ENCODE measurements around the gene WSB1. TPM values are rescaled to one million over a fixed set of nuclear protein-coding genes. Genes with fewer than 3 reads are reported as not detected.

WSB1 gene
- total and polyA plus RNA-seq, 5 donors from 2014 or later, result 176 to 280 (median 190) TPM

GRCh38 chr17:27293359-27293897 is 486 bp upstream of the WSB1 start:
- H3K27me3 Mint-ChIP-seq, result peaks cover 6% of the 10 kb centered on the region
- peak overlapping the region; percentile 94 to 98 (median 96) for H3K4me3 Mint-ChIP-seq
- peak overlapping the region; percentile 98 for H3K27ac ChIP-seq (ENCODE audit: insufficient read depth, low read length, poor library complexity, severe bottlenecking)
- no peaks in the 10 kb centered on the region for H3K27me3 ChIP-seq (ENCODE audit: control insufficient read depth, insufficient read depth, low read length)
- peaks cover 37% of the 10 kb centered on the region for H3K4me1 ChIP-seq (ENCODE audit: control insufficient read depth, insufficient read depth, low read length, poor library complexity, severe bottlenecking)
- no peaks in the 10 kb centered on the region for H3K36me3 ChIP-seq (ENCODE audit: control insufficient read depth, insufficient read depth, low read length)
- H3K9me3 ChIP-seq (ENCODE audit: control insufficient read depth in 2 of 2, low read length in 2 of 2), result no peaks in the 10 kb centered on the region
- H3K9me3 Mint-ChIP-seq, result no peaks in the 10 kb centered on the region
- ATAC-seq (ENCODE audit: low read depth in 2 of 2), result no peak
- H3K36me3 Mint-ChIP-seq, result no peaks in the 10 kb centered on the region
- H3K27ac Mint-ChIP-seq, result peak overlapping the region; percentile 94 to 100 (median 100)
- H3K4me3 ChIP-seq (ENCODE audit: low read depth, low read length), result peak overlapping the region; percentile 77
- DNase-seq, result peak in 1 of 3 donors; percentile 26
- H3K4me1 Mint-ChIP-seq, result peaks cover 11 to 38% (median 24%) of the 10 kb centered on the region in 4 donors

GRCh38 chr17:27294689-27295630 is 1.0 kb downstream of the WSB1 start:
- DNase-seq, result peak; percentile 38 to 89 (median 72)
- Histone ChIP-seq H3K27me3 (ENCODE audit: control insufficient read depth, insufficient read depth, low read length) (no peaks in the 10 kb centered on the region), H3K4me1 (ENCODE audit: control insufficient read depth, insufficient read depth, low read length, poor library complexity, severe bottlenecking) (peaks cover 52% of the 10 kb centered on the region), H3K4me3 (ENCODE audit: low read depth, low read length) (peak overlapping the region; percentile 100), H3K27ac (ENCODE audit: insufficient read depth, low read length, poor library complexity, severe bottlenecking) (peak overlapping the region; percentile 98), H3K9me3 (ENCODE audit: control insufficient read depth in 2 of 2, low read length in 2 of 2) (no peaks in the 10 kb centered on the region), H3K36me3 (ENCODE audit: control insufficient read depth, insufficient read depth, low read length) (no peaks in the 10 kb centered on the region)
- peaks cover 21 to 52% (median 32%) of the 10 kb centered on the region in 4 donors for H3K4me1 Mint-ChIP-seq
- no peaks in the 10 kb centered on the region for H3K36me3 Mint-ChIP-seq
- ATAC-seq (ENCODE audit: low read depth in 2 of 2), result peak; percentile 23 to 38
- peaks cover 6% of the 10 kb centered on the region for H3K27me3 Mint-ChIP-seq
- H3K9me3 Mint-ChIP-seq, result no peaks in the 10 kb centered on the region
- peak overlapping the region; percentile 94 to 100 (median 100) for H3K27ac Mint-ChIP-seq
- H3K4me3 Mint-ChIP-seq, result peak overlapping the region; percentile 94 to 98 (median 96)

- Histone ChIP-seq H3K27me3 (ENCODE audit: control insufficient read depth, insufficient read depth, low read length) (no peaks in the 10 kb centered on the region), H3K36me3 (ENCODE audit: control insufficient read depth, insufficient read depth, low read length) (no peaks in the 10 kb centered on the region), H3K9me3 (ENCODE audit: control insufficient read depth in 2 of 2, low read length in 2 of 2) (no peaks in the 10 kb centered on the region), H3K4me1 (ENCODE audit: control insufficient read depth, insufficient read depth, low read length, poor library complexity, severe bottlenecking) (peaks cover 62% of the 10 kb centered on the region), H3K4me3 (ENCODE audit: low read depth, low read length) (peak overlapping the region; percentile 100), H3K27ac (ENCODE audit: insufficient read depth, low read length, poor library complexity, severe bottlenecking) (peak overlapping the region; percentile 98)
- H3K4me1 Mint-ChIP-seq, result peaks cover 22 to 59% (median 36%) of the 10 kb centered on the region in 4 donors
- H3K9me3 Mint-ChIP-seq, result no peaks in the 10 kb centered on the region
- no peak for ATAC-seq (ENCODE audit: low read depth in 2 of 2)
- peak overlapping the region; percentile 94 to 98 (median 96) for H3K4me3 Mint-ChIP-seq
- DNase-seq, result peak in 2 of 3 donors; percentile 13 to 21
- peaks cover 6% of the 10 kb centered on the region for H3K27me3 Mint-ChIP-seq
- H3K27ac Mint-ChIP-seq, result peak overlapping the region; percentile 94 to 100 (median 100)
- H3K36me3 Mint-ChIP-seq, result no peaks in the 10 kb centered on the region
Observed at GRCh38 chr17:27295945-27296344, 2.0 kb downstream of the WSB1 start.

- Histone ChIP-seq H3K4me3 (ENCODE audit: low read depth, low read length) (peak overlapping the region; percentile 100), H3K27me3 (ENCODE audit: control insufficient read depth, insufficient read depth, low read length) (no peaks in the 10 kb centered on the region), H3K27ac (ENCODE audit: insufficient read depth, low read length, poor library complexity, severe bottlenecking) (peak overlapping the region; percentile 98), H3K9me3 (ENCODE audit: control insufficient read depth in 2 of 2, low read length in 2 of 2) (no peaks in the 10 kb centered on the region), H3K4me1 (ENCODE audit: control insufficient read depth, insufficient read depth, low read length, poor library complexity, severe bottlenecking) (peaks cover 67% of the 10 kb centered on the region), H3K36me3 (ENCODE audit: control insufficient read depth, insufficient read depth, low read length) (no peaks in the 10 kb centered on the region)
- H3K4me3 Mint-ChIP-seq, result peak overlapping the region; percentile 94 to 98 (median 96)
- H3K27ac Mint-ChIP-seq, result peak overlapping the region; percentile 77 to 100 (median 94)
- H3K36me3 Mint-ChIP-seq, result peaks cover 5% of the 10 kb centered on the region
- H3K9me3 Mint-ChIP-seq, result no peaks in the 10 kb centered on the region
- DNase-seq (peak in 1 of 3 donors; percentile 14), ATAC-seq (ENCODE audit: low read depth in 2 of 2) (no peak)
- H3K27me3 Mint-ChIP-seq, result peaks cover 6% of the 10 kb centered on the region
- peaks cover 27 to 65% (median 41%) of the 10 kb centered on the region in 4 donors for H3K4me1 Mint-ChIP-seq
Observed at GRCh38 chr17:27296428-27296979, 2.6 kb downstream of the WSB1 start.

- Mint-ChIP-seq H3K36me3 (peaks cover 18% of the 10 kb centered on the region), H3K27me3 (peaks cover 6% of the 10 kb centered on the region), H3K9me3 (no peaks in the 10 kb centered on the region), H3K4me1 (peaks cover 45 to 83% (median 62%) of the 10 kb centered on the region in 4 donors), H3K4me3 (peak overlapping the region; percentile 71 to 78 (median 74)), H3K27ac (peak overlapping the region; percentile 38 to 75 (median 59))
- Histone ChIP-seq H3K36me3 (ENCODE audit: control insufficient read depth, insufficient read depth, low read length) (peaks cover 3% of the 10 kb centered on the region), H3K4me3 (ENCODE audit: low read depth, low read length) (peak overlapping the region; percentile 71), H3K9me3 (ENCODE audit: control insufficient read depth in 2 of 2, low read length in 2 of 2) (no peaks in the 10 kb centered on the region), H3K27me3 (ENCODE audit: control insufficient read depth, insufficient read depth, low read length) (no peaks in the 10 kb centered on the region), H3K4me1 (ENCODE audit: control insufficient read depth, insufficient read depth, low read length, poor library complexity, severe bottlenecking) (peaks cover 65% of the 10 kb centered on the region), H3K27ac (ENCODE audit: insufficient read depth, low read length, poor library complexity, severe bottlenecking) (peak overlapping the region; percentile 53)
- DNase-seq (peak in 1 of 3 donors; percentile 23), ATAC-seq (ENCODE audit: low read depth in 2 of 2) (no peak)
Observed at GRCh38 chr17:27299384-27300049, 5.6 kb downstream of the WSB1 start.

GRCh38 chr17:27303734-27304133 is 9.8 kb downstream of the WSB1 start:
- Mint-ChIP-seq H3K27ac (no peak overlapping the region), H3K4me3 (peak overlapping the region in 2 of 4 donors; percentile 2 to 36), H3K9me3 (no peaks in the 10 kb centered on the region), H3K27me3 (no peaks in the 10 kb centered on the region), H3K4me1 (peaks cover 43 to 60% (median 52%) of the 10 kb centered on the region in 4 donors), H3K36me3 (peaks cover 36% of the 10 kb centered on the region)
- Histone ChIP-seq H3K9me3 (ENCODE audit: control insufficient read depth in 2 of 2, low read length in 2 of 2) (no peaks in the 10 kb centered on the region), H3K27me3 (ENCODE audit: control insufficient read depth, insufficient read depth, low read length) (no peaks in the 10 kb centered on the region), H3K36me3 (ENCODE audit: control insufficient read depth, insufficient read depth, low read length) (peaks cover 37% of the 10 kb centered on the region), H3K4me3 (ENCODE audit: low read depth, low read length) (no peak overlapping the region), H3K4me1 (ENCODE audit: control insufficient read depth, insufficient read depth, low read length, poor library complexity, severe bottlenecking) (peaks cover 31% of the 10 kb centered on the region), H3K27ac (ENCODE audit: insufficient read depth, low read length, poor library complexity, severe bottlenecking) (no peak overlapping the region)
- ATAC-seq (ENCODE audit: low read depth in 2 of 2), result no peak
- DNase-seq, result no peak

GRCh38 chr17:27306276-27306835 is 12.4 kb downstream of the WSB1 start:
- Histone ChIP-seq H3K4me3 (ENCODE audit: low read depth, low read length) (no peak overlapping the region), H3K27me3 (ENCODE audit: control insufficient read depth, insufficient read depth, low read length) (no peaks in the 10 kb centered on the region), H3K4me1 (ENCODE audit: control insufficient read depth, insufficient read depth, low read length, poor library complexity, severe bottlenecking) (peaks cover 6% of the 10 kb centered on the region), H3K9me3 (ENCODE audit: control insufficient read depth in 2 of 2, low read length in 2 of 2) (no peaks in the 10 kb centered on the region), H3K27ac (ENCODE audit: insufficient read depth, low read length, poor library complexity, severe bottlenecking) (no peak overlapping the region), H3K36me3 (ENCODE audit: control insufficient read depth, insufficient read depth, low read length) (peaks cover 63% of the 10 kb centered on the region)
- no peaks in the 10 kb centered on the region for H3K27me3 Mint-ChIP-seq
- peaks cover 31 to 40% (median 34%) of the 10 kb centered on the region in 4 donors for H3K4me1 Mint-ChIP-seq
- ATAC-seq (ENCODE audit: low read depth in 2 of 2), result no peak
- H3K4me3 Mint-ChIP-seq, result no peak overlapping the region
- no peaks in the 10 kb centered on the region for H3K9me3 Mint-ChIP-seq
- no peak overlapping the region for H3K27ac Mint-ChIP-seq
- DNase-seq, result no peak
- peaks cover 46% of the 10 kb centered on the region for H3K36me3 Mint-ChIP-seq

Measured in CD4-positive, CD25-positive, alpha-beta regulatory T cell (primary cell).